ENCODE results near the gene HIRA.

The HIRA gene

DNA sequence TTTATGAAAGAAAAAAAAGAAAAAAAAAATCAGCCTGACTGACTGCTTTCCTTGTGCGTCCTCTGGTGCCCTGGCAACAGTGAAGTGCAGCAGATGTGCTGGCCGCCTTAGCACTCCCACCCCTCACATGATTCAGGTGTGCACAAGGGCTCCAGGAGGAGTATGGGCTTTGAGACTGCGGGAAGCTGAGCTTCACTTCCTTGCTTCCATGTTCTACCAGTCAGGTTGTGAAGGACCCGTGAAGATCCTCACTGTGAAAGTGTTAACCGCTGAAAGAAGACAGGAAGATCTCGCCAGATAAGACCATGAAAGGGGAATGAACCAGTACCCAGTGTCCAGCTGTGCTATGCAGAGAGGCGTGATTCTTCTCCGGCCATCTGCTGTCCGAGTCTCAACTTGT lies 48.2 kb downstream of the HIRA start:
- Histone ChIP-seq H3K27me3 (ENCODE audit: insufficient read depth, low read length, poor library complexity) (no peaks in the 10 kb centered on the region), H3K4me1 (ENCODE audit: insufficient read depth, low read length) (no peaks in the 10 kb centered on the region), H4K20me1 (ENCODE audit: insufficient read depth, low read length) (no peaks in the 10 kb centered on the region), H3K36me3 (ENCODE audit: insufficient read depth, low read length) (peaks cover 85% of the 10 kb centered on the region), H3K4me2 (ENCODE audit: insufficient read depth, low read length) (no peak overlapping the region), H3K79me2 (ENCODE audit: insufficient read depth, low read length) (no peaks in the 10 kb centered on the region), H3K9ac (ENCODE audit: low read depth, low read length) (no peak overlapping the region), H3K4me3 (ENCODE audit: low read depth in 1 of 2, low read length in 2 of 2) (no peak overlapping the region), H3K9me3 (ENCODE audit: insufficient read depth, low read length, severe bottlenecking) (no peaks in the 10 kb centered on the region), H3K27ac (ENCODE audit: low read length) (no peak overlapping the region), H2AFZ (ENCODE audit: low read depth, low read length) (no peak overlapping the region)
- TF ChIP-seq EZH2 (IDR thresholded peaks at IDR 0.05; ENCODE audit: borderline replicate concordance, low read depth, low read length, severe bottlenecking), result no peak
- TF ChIP-seq, protein P1, sequence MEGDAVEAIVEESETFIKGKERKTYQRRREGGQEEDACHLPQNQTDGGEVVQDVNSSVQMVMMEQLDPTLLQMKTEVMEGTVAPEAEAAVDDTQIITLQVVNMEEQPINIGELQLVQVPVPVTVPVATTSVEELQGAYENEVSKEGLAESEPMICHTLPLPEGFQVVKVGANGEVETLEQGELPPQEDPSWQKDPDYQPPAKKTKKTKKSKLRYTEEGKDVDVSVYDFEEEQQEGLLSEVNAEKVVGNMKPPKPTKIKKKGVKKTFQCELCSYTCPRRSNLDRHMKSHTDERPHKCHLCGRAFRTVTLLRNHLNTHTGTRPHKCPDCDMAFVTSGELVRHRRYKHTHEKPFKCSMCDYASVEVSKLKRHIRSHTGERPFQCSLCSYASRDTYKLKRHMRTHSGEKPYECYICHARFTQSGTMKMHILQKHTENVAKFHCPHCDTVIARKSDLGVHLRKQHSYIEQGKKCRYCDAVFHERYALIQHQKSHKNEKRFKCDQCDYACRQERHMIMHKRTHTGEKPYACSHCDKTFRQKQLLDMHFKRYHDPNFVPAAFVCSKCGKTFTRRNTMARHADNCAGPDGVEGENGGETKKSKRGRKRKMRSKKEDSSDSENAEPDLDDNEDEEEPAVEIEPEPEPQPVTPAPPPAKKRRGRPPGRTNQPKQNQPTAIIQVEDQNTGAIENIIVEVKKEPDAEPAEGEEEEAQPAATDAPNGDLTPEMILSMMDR (IDR thresholded peaks at IDR 0.05; ENCODE audit: borderline replicate concordance, extremely low read depth, low read length, poor library complexity, severe bottlenecking), result no peak
- DNase-seq, result no peak
- ATAC-seq (ENCODE audit: insufficient read depth, low read depth), result no peak

DNA sequence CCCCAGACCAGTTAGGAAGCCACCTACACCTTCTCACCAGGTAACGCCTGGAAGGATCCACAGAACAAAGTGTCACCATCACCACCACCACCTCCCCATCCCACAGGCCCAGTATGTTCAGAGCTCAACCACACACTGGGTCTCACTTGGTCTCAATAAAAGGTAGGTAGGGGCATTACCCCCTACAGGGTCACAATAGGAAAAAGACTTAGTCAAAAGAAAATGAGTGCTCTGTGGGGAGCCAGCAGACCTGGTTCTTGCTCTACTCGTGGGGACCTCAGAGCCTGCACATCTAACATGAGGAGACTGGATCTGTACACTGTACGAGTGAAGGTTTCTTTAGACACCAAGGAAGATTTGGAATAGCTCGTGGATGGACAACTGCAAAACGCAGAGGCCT lies 49.3 kb downstream of the HIRA start:
- no peaks in the 10 kb centered on the region for H3K27me3 ChIP-seq (ENCODE audit: insufficient read depth, low read length, poor library complexity)
- no peaks in the 10 kb centered on the region for H3K79me2 ChIP-seq (ENCODE audit: insufficient read depth, low read length)
- H3K36me3 ChIP-seq (ENCODE audit: insufficient read depth, low read length), result peaks cover 86% of the 10 kb centered on the region
- H3K27ac ChIP-seq (ENCODE audit: low read length), result no peak overlapping the region
- no peak overlapping the region for H3K4me3 ChIP-seq (ENCODE audit: low read depth in 1 of 2, low read length in 2 of 2)
- no peak overlapping the region for H3K9ac ChIP-seq (ENCODE audit: low read depth, low read length)
- no peaks in the 10 kb centered on the region for H3K4me1 ChIP-seq (ENCODE audit: insufficient read depth, low read length)
- no peak overlapping the region for H3K4me2 ChIP-seq (ENCODE audit: insufficient read depth, low read length)
- H4K20me1 ChIP-seq (ENCODE audit: insufficient read depth, low read length), result no peaks in the 10 kb centered on the region
- TF ChIP-seq, protein P1 (IDR thresholded peaks at IDR 0.05; ENCODE audit: borderline replicate concordance, extremely low read depth, low read length, poor library complexity, severe bottlenecking), result no peak
- no peak for TF ChIP-seq EZH2 (IDR thresholded peaks at IDR 0.05; ENCODE audit: borderline replicate concordance, low read depth, low read length, severe bottlenecking)
- no peak overlapping the region for H2AFZ ChIP-seq (ENCODE audit: low read depth, low read length)
- H3K9me3 ChIP-seq (ENCODE audit: insufficient read depth, low read length, severe bottlenecking), result no peaks in the 10 kb centered on the region
- DNase-seq (no peak), ATAC-seq (ENCODE audit: insufficient read depth, low read depth) (no peak)

DNA sequence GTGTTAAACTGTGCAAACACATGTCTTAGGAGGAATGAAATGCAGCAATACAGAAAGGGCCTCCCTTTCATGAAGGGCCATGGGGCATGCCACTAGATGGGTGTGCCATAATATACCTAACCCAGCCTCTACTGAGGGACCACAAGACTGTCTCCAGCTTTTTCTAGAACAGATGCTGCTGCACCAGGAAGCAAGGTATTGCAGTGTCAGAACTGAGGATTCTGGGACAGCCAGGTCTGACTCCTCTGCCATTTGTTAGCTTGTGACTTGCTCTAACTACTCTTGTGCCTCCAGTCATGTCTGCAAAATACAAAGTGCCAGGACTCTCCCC lies 53.2 kb downstream of the HIRA start:
- Histone ChIP-seq H3K9ac (ENCODE audit: low read depth, low read length) (no peak overlapping the region), H3K27me3 (ENCODE audit: insufficient read depth, low read length, poor library complexity) (no peaks in the 10 kb centered on the region), H3K36me3 (ENCODE audit: insufficient read depth, low read length) (peaks cover 86% of the 10 kb centered on the region), H3K27ac (ENCODE audit: low read length) (no peak overlapping the region), H3K4me3 (ENCODE audit: low read depth in 1 of 2, low read length in 2 of 2) (no peak overlapping the region), H3K4me1 (ENCODE audit: insufficient read depth, low read length) (no peaks in the 10 kb centered on the region), H3K79me2 (ENCODE audit: insufficient read depth, low read length) (no peaks in the 10 kb centered on the region), H3K4me2 (ENCODE audit: insufficient read depth, low read length) (no peak overlapping the region), H2AFZ (ENCODE audit: low read depth, low read length) (no peak overlapping the region), H4K20me1 (ENCODE audit: insufficient read depth, low read length) (no peaks in the 10 kb centered on the region), H3K9me3 (ENCODE audit: insufficient read depth, low read length, severe bottlenecking) (no peaks in the 10 kb centered on the region)
- ATAC-seq (ENCODE audit: insufficient read depth, low read depth), result no peak
- DNase-seq, result no peak
- TF ChIP-seq EZH2 (IDR thresholded peaks at IDR 0.05; ENCODE audit: borderline replicate concordance, low read depth, low read length, severe bottlenecking), result no peak
- TF ChIP-seq, protein P1 (IDR thresholded peaks at IDR 0.05; ENCODE audit: borderline replicate concordance, extremely low read depth, low read length, poor library complexity, severe bottlenecking), result no peak

All from DND-41 (cell line).